ENCODE results near the gene YPEL5.
A peak's percentile ranks its signal among the peaks of the same experiment; 100 is the strongest.

Gene YPEL5

DNA sequence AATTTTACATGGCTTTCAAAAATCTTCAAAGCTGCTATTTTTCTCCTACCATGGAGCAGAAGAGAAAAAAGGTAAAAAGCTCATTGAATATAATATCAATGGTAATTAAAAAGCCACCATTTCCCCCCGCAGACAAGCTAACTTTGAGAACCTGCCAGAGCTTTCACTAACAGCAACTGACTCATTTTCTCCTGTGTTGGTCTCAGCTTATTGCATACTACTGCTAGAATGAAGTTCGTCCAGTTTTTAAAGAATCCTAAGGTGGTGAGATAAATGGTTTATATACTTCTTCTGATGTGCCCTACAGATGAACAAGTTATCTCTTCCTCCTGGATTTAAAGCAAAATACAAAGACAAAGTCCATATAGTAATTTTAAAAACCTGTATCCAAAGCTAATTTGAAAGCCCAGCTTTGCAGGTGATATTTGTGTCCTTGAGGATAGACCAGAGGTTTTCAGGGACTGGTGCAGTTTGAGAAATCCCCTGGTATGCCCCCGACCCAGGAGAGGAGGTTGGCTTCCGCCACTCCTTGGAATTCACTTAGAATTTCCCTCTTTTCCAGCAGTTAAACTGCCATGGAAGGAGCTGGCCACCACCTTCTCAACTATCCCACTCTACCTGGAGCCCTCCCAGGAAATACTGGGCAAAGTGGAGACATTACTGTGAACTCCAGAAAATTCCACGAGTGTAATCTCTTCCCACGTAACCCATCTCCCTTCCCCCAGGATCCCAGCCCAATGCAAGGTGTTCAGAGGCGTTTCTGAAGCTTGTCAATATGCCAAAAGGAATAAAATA is 17.5 kb downstream of the YPEL5 start:
- Mint-ChIP-seq H3K4me3 (no peak overlapping the region), H3K36me3 (peaks cover 15% of the 10 kb centered on the region), H3K4me1 (no peaks in the 10 kb centered on the region)

DNA sequence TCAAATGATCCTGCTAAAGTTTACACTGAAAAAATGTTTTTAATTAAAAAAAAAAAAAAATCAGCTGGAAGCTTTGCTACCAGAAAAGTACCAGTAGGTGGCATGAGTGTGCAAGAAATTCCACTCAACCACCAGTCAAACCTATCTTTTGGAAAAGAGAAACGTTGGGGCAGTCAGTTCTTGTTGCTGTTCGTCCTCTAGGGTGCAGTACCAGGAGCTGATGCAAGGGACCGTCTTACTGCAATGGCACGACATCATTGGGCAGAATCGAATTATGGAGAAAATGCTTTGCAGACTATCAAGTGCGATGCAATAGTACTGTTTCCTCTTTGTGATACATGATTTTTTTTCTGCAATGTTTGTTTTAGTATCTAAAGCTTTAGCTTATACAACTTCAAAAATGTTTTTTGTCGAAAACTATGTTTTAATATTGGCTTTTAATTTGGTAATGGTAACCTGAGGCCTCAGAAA is 18.3 kb downstream of the YPEL5 start:
- H3K27ac Mint-ChIP-seq, result no peak overlapping the region
- peaks cover 4% of the 10 kb centered on the region for H3K27me3 Mint-ChIP-seq

More for the DNA sequence above, 17.5 kb downstream of the YPEL5 start:
- DNase-seq, result no peak
- H3K9me3 Mint-ChIP-seq, result no peaks in the 10 kb centered on the region
- CTCF ChIA-PET, result interaction anchor here (0.6 to 9.5 kb wide), 51 partner anchors 8 to 1170 kb away, joined by 3 to 535 read pairs (median 6); partner anchors contain the start of gene YPEL5
- no peaks in the 10 kb centered on the region for H3K27me3 Mint-ChIP-seq
- H3K27ac Mint-ChIP-seq, result no peak overlapping the region

GRCh38 chr2:30165617-30166016 is 18.8 kb downstream of the YPEL5 start:
- H3K4me3 Mint-ChIP-seq, result no peak overlapping the region
- no peaks in the 10 kb centered on the region for H3K9me3 Mint-ChIP-seq
- H3K27ac Mint-ChIP-seq, result no peak overlapping the region
- no peaks in the 10 kb centered on the region for H3K4me1 Mint-ChIP-seq
- CTCF ChIA-PET, result interaction anchor here (0.6 to 9.5 kb wide), 50 partner anchors 8 to 1716 kb away, joined by 3 to 535 read pairs (median 5); partner anchors contain the start of gene YPEL5
- H3K36me3 Mint-ChIP-seq, result peaks cover 5% of the 10 kb centered on the region
- DNase-seq, result no peak
- H3K27me3 Mint-ChIP-seq, result peaks cover 6% of the 10 kb centered on the region

More for the DNA sequence above, 18.3 kb downstream of the YPEL5 start:
- peak; percentile 81 for DNase-seq
- H3K4me1 Mint-ChIP-seq, result no peaks in the 10 kb centered on the region
- H3K4me3 Mint-ChIP-seq, result no peak overlapping the region
- H3K36me3 Mint-ChIP-seq, result peaks cover 10% of the 10 kb centered on the region
- H3K9me3 Mint-ChIP-seq, result no peaks in the 10 kb centered on the region
- CTCF ChIA-PET, result interaction anchor here (0.6 to 9.5 kb wide), 63 partner anchors 9 to 1716 kb away, joined by 3 to 535 read pairs (median 4); partner anchors contain the start of gene YPEL5

- Mint-ChIP-seq H3K9me3 (no peaks in the 10 kb centered on the region), H3K36me3 (no peaks in the 10 kb centered on the region), H3K4me1 (no peaks in the 10 kb centered on the region), H3K27me3 (peaks cover 6% of the 10 kb centered on the region), H3K27ac (no peak overlapping the region), H3K4me3 (no peak overlapping the region)
- no peak for DNase-seq
- CTCF ChIA-PET, result no interaction called here
These were observed 25.8 kb downstream of the YPEL5 start for GRCh38 chr2:30172627-30173026.

DNA sequence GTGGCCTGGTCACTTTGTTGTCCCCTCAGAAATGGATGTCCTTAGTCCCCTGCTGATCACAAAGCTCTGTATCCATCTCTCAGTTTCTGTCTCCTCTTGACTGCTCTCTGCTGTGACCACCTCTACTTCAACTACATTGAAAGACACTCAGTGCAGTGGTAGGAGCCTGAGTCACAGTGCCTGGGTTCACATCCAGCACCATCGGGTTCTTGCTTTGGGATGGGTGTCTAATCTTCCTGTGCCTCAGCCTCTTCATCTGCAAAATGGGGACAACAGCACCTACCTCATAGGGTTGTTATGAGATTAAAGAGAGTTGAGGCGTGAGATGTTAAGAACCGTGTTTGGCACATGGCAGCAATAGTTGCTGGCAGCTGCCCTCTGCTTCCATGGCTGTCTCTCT is 30.6 kb downstream of the YPEL5 start:
- peaks cover 3% of the 10 kb centered on the region for H3K4me1 Mint-ChIP-seq
- peaks cover 15% of the 10 kb centered on the region for H3K27me3 Mint-ChIP-seq
- no peak for DNase-seq
- CTCF ChIA-PET, result interaction anchor here (0.5 to 2.4 kb wide), 3 partner anchors 12 to 534 kb away, joined by 3 to 11 read pairs (median 7); no protein-coding TSS in a partner anchor
- H3K9me3 Mint-ChIP-seq, result no peaks in the 10 kb centered on the region
- H3K27ac Mint-ChIP-seq, result no peak overlapping the region
- H3K4me3 Mint-ChIP-seq, result no peak overlapping the region
- H3K36me3 Mint-ChIP-seq, result no peaks in the 10 kb centered on the region

GRCh38 chr2:30177956-30178355 is 31.1 kb downstream of the YPEL5 start:
- no peaks in the 10 kb centered on the region for H3K9me3 Mint-ChIP-seq
- H3K4me1 Mint-ChIP-seq, result peaks cover 3% of the 10 kb centered on the region
- no peak overlapping the region for H3K27ac Mint-ChIP-seq
- no peak for DNase-seq
- H3K4me3 Mint-ChIP-seq, result no peak overlapping the region
- CTCF ChIA-PET, result interaction anchor here (0.5 to 2.4 kb wide), 4 partner anchors 13 to 536 kb away, joined by 3 to 11 read pairs (median 5); no protein-coding TSS in a partner anchor
- H3K27me3 Mint-ChIP-seq, result peaks cover 15% of the 10 kb centered on the region
- H3K36me3 Mint-ChIP-seq, result no peaks in the 10 kb centered on the region

DNA sequence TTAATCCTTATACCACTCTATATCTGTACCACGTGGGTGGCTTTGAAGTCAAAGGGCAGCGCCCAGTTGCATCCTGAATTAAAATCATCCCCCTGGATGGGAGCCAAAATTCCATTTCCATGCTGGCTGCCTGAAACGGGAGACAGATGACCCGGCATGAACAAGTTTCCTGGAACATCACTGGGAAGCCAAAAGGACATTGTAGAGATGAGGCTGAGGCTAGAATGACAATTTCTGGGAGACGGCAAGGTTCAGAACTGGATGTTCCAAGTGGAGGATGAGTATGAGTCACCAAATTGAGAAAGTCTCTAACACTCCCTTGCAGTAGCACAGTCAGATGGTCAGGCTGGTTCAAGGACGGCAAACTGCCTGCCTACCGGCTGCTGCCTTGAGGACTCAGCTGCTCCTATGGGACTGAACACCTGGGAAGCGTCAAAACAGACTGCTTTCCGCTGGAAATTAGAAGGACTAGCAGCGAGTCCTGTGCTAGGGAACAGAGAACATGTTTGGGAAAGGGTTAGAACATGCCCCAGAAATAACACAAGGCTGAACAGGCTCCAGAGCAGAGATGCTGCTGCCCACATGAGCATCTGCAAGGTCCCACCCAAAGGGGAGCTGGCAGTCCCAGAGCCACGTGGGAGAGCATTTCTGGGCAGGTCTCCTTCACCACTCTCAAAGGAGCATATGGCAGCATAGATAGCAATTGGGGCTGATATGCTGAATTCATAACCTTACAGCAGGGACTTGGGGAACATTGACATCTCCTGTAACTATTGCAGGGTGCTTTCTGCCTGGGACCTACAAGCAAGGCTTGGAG is 32.0 kb downstream of the YPEL5 start:
- Mint-ChIP-seq H3K36me3 (no peaks in the 10 kb centered on the region), H3K4me1 (peaks cover 3% of the 10 kb centered on the region), H3K9me3 (no peaks in the 10 kb centered on the region), H3K27ac (no peak overlapping the region), H3K4me3 (no peak overlapping the region), H3K27me3 (peaks cover 15% of the 10 kb centered on the region)
- CTCF ChIA-PET, result interaction anchor here (1.2 to 2.1 kb wide), 2 partner anchors 13 to 535 kb away, joined by 3 to 11 read pairs; no protein-coding TSS in a partner anchor
- no peak for DNase-seq

DNA sequence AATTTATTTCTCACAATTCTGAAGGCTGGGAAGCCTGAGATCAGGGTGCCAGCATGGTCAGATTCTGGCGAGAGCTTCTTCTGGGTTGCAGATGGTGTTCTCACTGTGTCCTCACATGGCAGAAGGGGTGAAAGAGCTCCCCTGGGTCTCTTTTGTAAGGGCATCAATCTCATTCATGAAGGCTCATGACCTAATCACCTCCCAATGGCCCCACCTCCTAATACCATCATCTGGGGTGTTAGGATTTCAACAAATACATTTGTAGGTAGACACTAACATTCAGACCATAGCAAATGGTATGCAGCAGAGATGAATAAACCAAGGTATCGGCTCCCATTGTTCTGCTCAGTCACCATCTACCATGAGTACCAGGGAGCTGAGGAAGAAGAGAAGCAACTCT is 32.7 kb downstream of the YPEL5 start:
- no peak overlapping the region for H3K27ac Mint-ChIP-seq
- H3K9me3 Mint-ChIP-seq, result no peaks in the 10 kb centered on the region
- H3K27me3 Mint-ChIP-seq, result peaks cover 15% of the 10 kb centered on the region
- CTCF ChIA-PET, result no interaction called here
- no peak for DNase-seq
- no peaks in the 10 kb centered on the region for H3K36me3 Mint-ChIP-seq
- H3K4me1 Mint-ChIP-seq, result peaks cover 3% of the 10 kb centered on the region
- H3K4me3 Mint-ChIP-seq, result no peak overlapping the region

GRCh38 chr2:30180226-30180625 is 33.4 kb downstream of the YPEL5 start:
- peaks cover 3% of the 10 kb centered on the region for H3K4me1 Mint-ChIP-seq
- CTCF ChIA-PET, result interaction anchor here (2.6 kb wide), 1 partner anchor 15 kb away, joined by 10 read pairs; no protein-coding TSS in a partner anchor
- no peak overlapping the region for H3K4me3 Mint-ChIP-seq
- no peak for DNase-seq
- H3K9me3 Mint-ChIP-seq, result no peaks in the 10 kb centered on the region
- H3K36me3 Mint-ChIP-seq, result no peaks in the 10 kb centered on the region
- peaks cover 15% of the 10 kb centered on the region for H3K27me3 Mint-ChIP-seq
- H3K27ac Mint-ChIP-seq, result no peak overlapping the region

DNA sequence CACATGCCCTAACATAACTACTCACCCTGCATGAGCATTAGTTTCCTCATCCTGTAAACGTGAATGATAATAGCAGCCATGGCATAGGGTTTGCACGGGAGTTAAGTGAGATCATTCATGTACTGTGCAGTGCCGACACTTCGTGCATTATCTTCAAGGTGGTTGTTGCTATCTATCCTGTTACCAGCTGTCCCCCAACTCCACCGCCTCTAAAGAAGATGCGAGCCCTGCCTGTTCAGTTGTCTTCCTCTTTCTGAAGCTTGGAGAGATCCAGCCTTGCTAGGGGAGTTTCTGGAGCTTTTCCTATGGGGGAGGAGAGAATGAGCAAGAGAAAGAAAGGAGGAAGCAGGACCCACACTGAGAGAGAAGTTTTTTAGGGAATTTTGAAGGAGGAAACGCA is 34.4 kb downstream of the YPEL5 start:
- Mint-ChIP-seq H3K4me3 (no peak overlapping the region), H3K27me3 (peaks cover 19% of the 10 kb centered on the region), H3K27ac (no peak overlapping the region), H3K4me1 (peaks cover 3% of the 10 kb centered on the region), H3K36me3 (no peaks in the 10 kb centered on the region), H3K9me3 (no peaks in the 10 kb centered on the region)
- CTCF ChIA-PET, result interaction anchor here (2.6 kb wide), 1 partner anchor 16 kb away, joined by 10 read pairs; no protein-coding TSS in a partner anchor
- no peak for DNase-seq

GRCh38 chr2:30184035-30184434 is 37.2 kb downstream of the YPEL5 start:
- H3K27me3 Mint-ChIP-seq, result peaks cover 10% of the 10 kb centered on the region
- no peak overlapping the region for H3K27ac Mint-ChIP-seq
- DNase-seq, result no peak
- peaks cover 4% of the 10 kb centered on the region for H3K4me1 Mint-ChIP-seq
- H3K9me3 Mint-ChIP-seq, result no peaks in the 10 kb centered on the region
- CTCF ChIA-PET, result interaction anchor here (0.9 to 1.3 kb wide), 3 partner anchors 19 to 528 kb away, joined by 3 to 5 read pairs (median 5); no protein-coding TSS in a partner anchor
- no peaks in the 10 kb centered on the region for H3K36me3 Mint-ChIP-seq
- no peak overlapping the region for H3K4me3 Mint-ChIP-seq

- Mint-ChIP-seq H3K27me3 (peaks cover 8% of the 10 kb centered on the region), H3K4me1 (peaks cover 4% of the 10 kb centered on the region), H3K36me3 (no peaks in the 10 kb centered on the region), H3K27ac (no peak overlapping the region), H3K9me3 (no peaks in the 10 kb centered on the region), H3K4me3 (no peak overlapping the region)
- DNase-seq, result no peak
- CTCF ChIA-PET, result interaction anchor here (0.9 to 1.3 kb wide), 2 partner anchors 522 to 526 kb away, joined by 3 to 5 read pairs; no protein-coding TSS in a partner anchor
These were observed 38.4 kb downstream of the YPEL5 start for GRCh38 chr2:30185178-30185577.

DNA sequence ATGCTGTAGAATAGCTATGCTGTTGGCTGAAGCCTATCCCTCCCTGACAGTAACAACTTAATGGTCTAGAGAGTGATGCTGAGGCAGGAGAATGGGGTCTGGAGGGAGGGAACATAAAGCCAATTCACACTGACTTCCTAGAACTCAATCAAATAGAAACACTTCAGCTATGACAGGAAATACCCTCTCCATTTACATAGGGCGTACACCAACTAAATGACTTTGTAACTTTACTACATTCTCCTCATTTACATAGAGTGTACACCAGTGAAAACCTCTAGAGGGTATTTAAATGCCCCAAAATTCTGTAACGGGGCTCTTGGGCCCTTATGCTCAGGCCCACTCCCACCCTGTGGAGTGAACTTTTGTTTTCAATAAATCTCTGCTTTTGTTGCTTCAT is 41.5 kb downstream of the YPEL5 start:
- Mint-ChIP-seq H3K27me3 (peaks cover 8% of the 10 kb centered on the region), H3K4me1 (peaks cover 4% of the 10 kb centered on the region), H3K4me3 (no peak overlapping the region), H3K36me3 (no peaks in the 10 kb centered on the region), H3K27ac (no peak overlapping the region), H3K9me3 (no peaks in the 10 kb centered on the region)
- CTCF ChIA-PET, result interaction anchor here (1.4 to 1.7 kb wide), 2 partner anchors 13 to 20 kb away, joined by 3 to 4 read pairs; no protein-coding TSS in a partner anchor
- no peak for DNase-seq

GRCh38 chr2:30190637-30191036 is 43.8 kb downstream of the YPEL5 start:
- H3K9me3 Mint-ChIP-seq, result no peaks in the 10 kb centered on the region
- CTCF ChIA-PET, result interaction anchor here (0.7 kb wide), 1 partner anchor 204 kb away, joined by 3 read pairs; no protein-coding TSS in a partner anchor
- peaks cover 4% of the 10 kb centered on the region for H3K4me1 Mint-ChIP-seq
- no peaks in the 10 kb centered on the region for H3K36me3 Mint-ChIP-seq
- no peak for DNase-seq
- no peak overlapping the region for H3K4me3 Mint-ChIP-seq
- no peak overlapping the region for H3K27ac Mint-ChIP-seq
- peaks cover 22% of the 10 kb centered on the region for H3K27me3 Mint-ChIP-seq

Data from activated naive CD4-positive, alpha-beta T cell treated with anti-CD3 and anti-CD28 coated beads, Interleukin-2, amount 10 ng/mL, durations not matched to agents 7 days and 5 days (primary cell).